ENCODE data around the gene TMEM212. TPM values are rescaled to one million over a fixed set of nuclear protein-coding genes. Genes with fewer than 3 reads are reported as not detected.

The TMEM212 gene
- total and polyA plus RNA-seq, 2 of the 13 experiments (the other 11 are each of a cell fraction or from before 2014, with no cell fraction given) = not detected

- no peak for TF ChIP-seq CEBPZ (IDR thresholded peaks at IDR 0.05; ENCODE audit: low read length)
- TF ChIP-seq ZKSCAN8 (CRISPR knock-in tag; IDR thresholded peaks at IDR 0.05; ENCODE audit: borderline replicate concordance) = peak; percentile 64; the same call in 1 of the 2 replicates
- TF ChIP-seq HMG20A (CRISPR knock-in tag; IDR thresholded peaks at IDR 0.05; ENCODE audit: borderline replicate concordance) = peak; percentile 79; the same call in 1 of the 2 replicates
- no peak for TF ChIP-seq ZBTB1 (CRISPR knock-in tag; IDR thresholded peaks at IDR 0.05; ENCODE audit: borderline replicate concordance)
- no peak for TF ChIP-seq BCL3 (CRISPR knock-in tag; IDR thresholded peaks at IDR 0.05)
- peak; percentile 55; the same call in 1 of the 2 replicates for TF ChIP-seq SP5 (CRISPR knock-in tag; IDR thresholded peaks at IDR 0.05; ENCODE audit: borderline replicate concordance, low read depth)
- no peak for TF ChIP-seq ZNF639 (CRISPR knock-in tag; conservative IDR thresholded peaks at IDR 0.05)
- TF ChIP-seq YEATS2 (CRISPR knock-in tag; IDR thresholded peaks at IDR 0.05; ENCODE audit: borderline replicate concordance) = no peak
- no peak for TF ChIP-seq XBP1 (CRISPR knock-in tag; IDR thresholded peaks at IDR 0.05)
- TF ChIP-seq TBL1XR1 (IDR thresholded peaks at IDR 0.05; ENCODE audit: borderline replicate concordance, low read length, partially characterized antibody) = no peak
- TF ChIP-seq ZNF781 (CRISPR knock-in tag; IDR thresholded peaks at IDR 0.05; ENCODE audit: borderline replicate concordance, not compliant biosample characterization) = no peak
- TF ChIP-seq LBX2 (CRISPR knock-in tag; IDR thresholded peaks at IDR 0.05; ENCODE audit: borderline replicate concordance) = no peak
- TF ChIP-seq ZNF264 (CRISPR knock-in tag; IDR thresholded peaks at IDR 0.05) = peak; percentile 37; the same call in 1 of the 2 replicates
- TF ChIP-seq BORCS8-MEF2B (CRISPR knock-in tag; IDR thresholded peaks at IDR 0.05) = no peak
- no peak for TF ChIP-seq JUN (CRISPR knock-in tag; IDR thresholded peaks at IDR 0.05)
These were observed 2.5 kb downstream of the TMEM212 start (continued) for GRCh38 chr3:171845481-171846284.

Measured in HepG2 (cell line).